Measurements from ENCODE around the gene EDN3.

The EDN3 gene

GRCh38 chr20:59273739-59274357 lies 26.6 kb upstream of the EDN3 start:
- 91 to 93% methylated on average over 8 of the region's 11 CpGs for WGBS, 2 experiments (ENCODE audit: insufficient coverage in 2 of 2)
- peaks cover 5% of the 10 kb centered on the region for H3K4me1 ChIP-seq (ENCODE audit: control insufficient read depth, insufficient read depth, low read length, poor library complexity, severe bottlenecking)

GRCh38 chr20:59276938-59277337 lies 23.5 kb upstream of the EDN3 start:
- Histone ChIP-seq H3K27ac (ENCODE audit: low read depth, low read length, severe bottlenecking) (no peak overlapping the region), H3K36me3 (ENCODE audit: control insufficient read depth, insufficient read depth, low read length) (no peaks in the 10 kb centered on the region), H3K4me3 (ENCODE audit: extremely low read depth, insufficient read depth, low read length, poor library complexity, severe bottlenecking) (no peak overlapping the region), H3K9me3 (ENCODE audit: control insufficient read depth, low read length) (no peaks in the 10 kb centered on the region), H3K4me1 (ENCODE audit: control insufficient read depth, insufficient read depth, low read length, poor library complexity, severe bottlenecking) (no peaks in the 10 kb centered on the region)
- WGBS, 2 experiments (ENCODE audit: insufficient coverage in 2 of 2) = 83 to 90% methylated on average over 3 to 4 of the region's 5 CpGs

More at GRCh38 chr20:59273739-59274357, 26.6 kb upstream of the EDN3 start:
- H3K9me3 ChIP-seq (ENCODE audit: control insufficient read depth, low read length) = no peaks in the 10 kb centered on the region
- H3K27ac ChIP-seq (ENCODE audit: low read depth, low read length, severe bottlenecking) = no peak overlapping the region
- no peak overlapping the region for H3K4me3 ChIP-seq (ENCODE audit: extremely low read depth, insufficient read depth, low read length, poor library complexity, severe bottlenecking)
- H3K36me3 ChIP-seq (ENCODE audit: control insufficient read depth, insufficient read depth, low read length) = no peaks in the 10 kb centered on the region

GRCh38 chr20:59284470-59284869 lies 15.9 kb upstream of the EDN3 start:
- H3K27ac ChIP-seq (ENCODE audit: low read depth, low read length, severe bottlenecking) = no peak overlapping the region
- H3K4me3 ChIP-seq (ENCODE audit: extremely low read depth, insufficient read depth, low read length, poor library complexity, severe bottlenecking) = no peak overlapping the region
- WGBS, 2 experiments (ENCODE audit: insufficient coverage in 2 of 2) = 91% methylated on average over 4 to 5 of the region's 5 CpGs
- no peaks in the 10 kb centered on the region for H3K36me3 ChIP-seq (ENCODE audit: control insufficient read depth, insufficient read depth, low read length)
- no peaks in the 10 kb centered on the region for H3K9me3 ChIP-seq (ENCODE audit: control insufficient read depth, low read length)
- no peaks in the 10 kb centered on the region for H3K4me1 ChIP-seq (ENCODE audit: control insufficient read depth, insufficient read depth, low read length, poor library complexity, severe bottlenecking)

- Histone ChIP-seq H3K4me1 (ENCODE audit: control insufficient read depth, insufficient read depth, low read length, poor library complexity, severe bottlenecking) (no peaks in the 10 kb centered on the region), H3K9me3 (ENCODE audit: control insufficient read depth, low read length) (no peaks in the 10 kb centered on the region), H3K27ac (ENCODE audit: low read depth, low read length, severe bottlenecking) (no peak overlapping the region), H3K36me3 (ENCODE audit: control insufficient read depth, insufficient read depth, low read length) (no peaks in the 10 kb centered on the region), H3K4me3 (ENCODE audit: extremely low read depth, insufficient read depth, low read length, poor library complexity, severe bottlenecking) (no peak overlapping the region)
- WGBS, 2 experiments (ENCODE audit: insufficient coverage in 2 of 2) = 73 to 85% methylated on average over 5 of the region's 5 CpGs
Observed at GRCh38 chr20:59289994-59290393, 10.4 kb upstream of the EDN3 start.

- H3K4me1 ChIP-seq (ENCODE audit: control insufficient read depth, insufficient read depth, low read length, poor library complexity, severe bottlenecking) = no peaks in the 10 kb centered on the region
- WGBS, 2 experiments (ENCODE audit: insufficient coverage in 2 of 2) = 89 to 91% methylated on average over 15 to 19 of the region's 19 CpGs
- H3K27ac ChIP-seq (ENCODE audit: low read depth, low read length, severe bottlenecking) = no peak overlapping the region
- no peaks in the 10 kb centered on the region for H3K9me3 ChIP-seq (ENCODE audit: control insufficient read depth, low read length)
- H3K4me3 ChIP-seq (ENCODE audit: extremely low read depth, insufficient read depth, low read length, poor library complexity, severe bottlenecking) = no peak overlapping the region
- no peaks in the 10 kb centered on the region for H3K36me3 ChIP-seq (ENCODE audit: control insufficient read depth, insufficient read depth, low read length)
Observed at GRCh38 chr20:59291740-59292383, 8.5 kb upstream of the EDN3 start.

GRCh38 chr20:59295531-59295930 lies 4.9 kb upstream of the EDN3 start:
- Histone ChIP-seq H3K4me3 (ENCODE audit: extremely low read depth, insufficient read depth, low read length, poor library complexity, severe bottlenecking) (no peak overlapping the region), H3K27ac (ENCODE audit: low read depth, low read length, severe bottlenecking) (no peak overlapping the region), H3K9me3 (ENCODE audit: control insufficient read depth, low read length) (no peaks in the 10 kb centered on the region), H3K36me3 (ENCODE audit: control insufficient read depth, insufficient read depth, low read length) (no peaks in the 10 kb centered on the region), H3K4me1 (ENCODE audit: control insufficient read depth, insufficient read depth, low read length, poor library complexity, severe bottlenecking) (no peaks in the 10 kb centered on the region)
- 92 to 100% methylated on average over 3 of the region's 5 CpGs for WGBS, 2 experiments (ENCODE audit: insufficient coverage in 2 of 2)

- Histone ChIP-seq H3K27ac (ENCODE audit: low read depth, low read length, severe bottlenecking) (no peak overlapping the region), H3K36me3 (ENCODE audit: control insufficient read depth, insufficient read depth, low read length) (no peaks in the 10 kb centered on the region), H3K4me1 (ENCODE audit: control insufficient read depth, insufficient read depth, low read length, poor library complexity, severe bottlenecking) (no peaks in the 10 kb centered on the region), H3K9me3 (ENCODE audit: control insufficient read depth, low read length) (no peaks in the 10 kb centered on the region), H3K4me3 (ENCODE audit: extremely low read depth, insufficient read depth, low read length, poor library complexity, severe bottlenecking) (no peak overlapping the region)
- 85% methylated on average over 6 of the region's 7 CpGs for WGBS, 2 experiments (ENCODE audit: insufficient coverage in 2 of 2)
Observed at GRCh38 chr20:59297686-59298085, 2.7 kb upstream of the EDN3 start.

GRCh38 chr20:59299945-59300332 lies 472 bp upstream of the EDN3 start:
- 25 to 42% methylated on average over 4 to 6 of the region's 19 CpGs for WGBS, 2 experiments (ENCODE audit: insufficient coverage in 2 of 2)
- Histone ChIP-seq H3K36me3 (ENCODE audit: control insufficient read depth, insufficient read depth, low read length) (no peaks in the 10 kb centered on the region), H3K4me1 (ENCODE audit: control insufficient read depth, insufficient read depth, low read length, poor library complexity, severe bottlenecking) (no peaks in the 10 kb centered on the region), H3K9me3 (ENCODE audit: control insufficient read depth, low read length) (no peaks in the 10 kb centered on the region), H3K27ac (ENCODE audit: low read depth, low read length, severe bottlenecking) (no peak overlapping the region), H3K4me3 (ENCODE audit: extremely low read depth, insufficient read depth, low read length, poor library complexity, severe bottlenecking) (no peak overlapping the region)

GRCh38 chr20:59301343-59302007 lies 1.1 kb downstream of the EDN3 start:
- Histone ChIP-seq H3K9me3 (ENCODE audit: control insufficient read depth, low read length) (no peaks in the 10 kb centered on the region), H3K4me3 (ENCODE audit: extremely low read depth, insufficient read depth, low read length, poor library complexity, severe bottlenecking) (no peak overlapping the region), H3K36me3 (ENCODE audit: control insufficient read depth, insufficient read depth, low read length) (no peaks in the 10 kb centered on the region), H3K4me1 (ENCODE audit: control insufficient read depth, insufficient read depth, low read length, poor library complexity, severe bottlenecking) (no peaks in the 10 kb centered on the region), H3K27ac (ENCODE audit: low read depth, low read length, severe bottlenecking) (no peak overlapping the region)
- 87 to 89% methylated on average over 17 of the region's 17 CpGs for WGBS, 2 experiments (ENCODE audit: insufficient coverage in 2 of 2)

- Histone ChIP-seq H3K27ac (ENCODE audit: low read depth, low read length, severe bottlenecking) (no peak overlapping the region), H3K36me3 (ENCODE audit: control insufficient read depth, insufficient read depth, low read length) (no peaks in the 10 kb centered on the region), H3K4me1 (ENCODE audit: control insufficient read depth, insufficient read depth, low read length, poor library complexity, severe bottlenecking) (peaks cover 7% of the 10 kb centered on the region), H3K4me3 (ENCODE audit: extremely low read depth, insufficient read depth, low read length, poor library complexity, severe bottlenecking) (no peak overlapping the region), H3K9me3 (ENCODE audit: control insufficient read depth, low read length) (no peaks in the 10 kb centered on the region)
- 88 to 96% methylated on average over 5 to 6 of the region's 7 CpGs for WGBS, 2 experiments (ENCODE audit: insufficient coverage in 2 of 2)
Observed at GRCh38 chr20:59305908-59306655, 5.7 kb downstream of the EDN3 start.

Measured in mesodermal cell (in vitro differentiated cells).